Calu3 (cell line): ENCODE measurements around the gene GEMIN8. TPM values are rescaled to one million over a fixed set of nuclear protein-coding genes. Genes with fewer than 3 reads are reported as not detected.

Source experiments
- BruUV-seq: library from RNA; stranded (reverse); fragments of 400-500 nt; replicated peaks from 2 replicates; lab custom pipeline; 2021; lab: Mats Ljungman, UMichigan
- CTCF ChIA-PET: fragments of 300-600 bp; sonication (Branson Sonifier 250); formaldehyde crosslinking; loops from one replicate; lab custom pipeline; 2022; ENCODE audit warnings: antibody characterized with exemption; lab: Charles Lee
- DNase-seq: peaks from one replicate; pipeline ENCODE4 v3.0.0; 2022
- H3K27ac Mint-ChIP-seq: one replicate; pipeline ENCODE4 v1.8.0; 2022; ENCODE audit warnings: mixed read lengths; ENCODE audit not compliant: unreplicated experiment
- H3K27me3 Mint-ChIP-seq: one replicate; pipeline ENCODE4 v1.8.0; 2022; ENCODE audit warnings: mixed read lengths; ENCODE audit not compliant: unreplicated experiment
- H3K36me3 Mint-ChIP-seq: one replicate; pipeline ENCODE4 v1.8.0; 2022; ENCODE audit warnings: mild to moderate bottlenecking, moderate library complexity, mixed read lengths; ENCODE audit not compliant: insufficient read depth, unreplicated experiment
- H3K4me1 Mint-ChIP-seq: one replicate; pipeline ENCODE4 v1.8.0; 2022; ENCODE audit warnings: mild to moderate bottlenecking, low read depth, mixed read lengths; ENCODE audit not compliant: unreplicated experiment
- H3K4me3 Mint-ChIP-seq: one replicate; pipeline ENCODE4 v1.8.0; 2022; ENCODE audit warnings: mild to moderate bottlenecking, low read depth, moderate library complexity, mixed read lengths; ENCODE audit not compliant: unreplicated experiment
- H3K9me3 Mint-ChIP-seq: one replicate; pipeline ENCODE4 v1.8.0; 2022; ENCODE audit warnings: low read depth, mixed read lengths; ENCODE audit not compliant: unreplicated experiment
- CTCF ChIP-seq: fragments of 200-600 bp; IDR thresholded peaks from one replicate; pipeline ENCODE4 v1.8.0; 2022; ENCODE audit warnings: antibody characterized with exemption; ENCODE audit not compliant: unreplicated experiment
- intact Hi-C: fragments of 100-400 bp; cut with micrococcal nuclease; formaldehyde crosslinking; loops from one replicate; pipeline ENCODE4 v1.10.0; 2022; ENCODE audit not compliant: unreplicated experiment
- total RNA-seq: library from RNA; stranded (reverse); gene quantifications from 2 replicates; pipeline ENCODE4 v1.2.3, GENCODE V29; 2022

The GEMIN8 gene
- total RNA-seq, 1 experiment from 2014 or later: 21.7 TPM

GRCh38 chrX:14003028-14003427 lies 26.7 kb downstream of the GEMIN8 start:
- BruUV-seq: no TSS peak
- Mint-ChIP-seq H3K27me3 (no peaks in the 10 kb centered on the region), H3K4me1 (no peaks in the 10 kb centered on the region), H3K27ac (no peak overlapping the region), H3K4me3 (no peak overlapping the region), H3K36me3 (no peaks in the 10 kb centered on the region), H3K9me3 (no peaks in the 10 kb centered on the region)
- intact Hi-C loops: no loop called here
- CTCF ChIA-PET: no interaction called here
- no peak for TF ChIP-seq CTCF
- no peak for DNase-seq

DNA sequence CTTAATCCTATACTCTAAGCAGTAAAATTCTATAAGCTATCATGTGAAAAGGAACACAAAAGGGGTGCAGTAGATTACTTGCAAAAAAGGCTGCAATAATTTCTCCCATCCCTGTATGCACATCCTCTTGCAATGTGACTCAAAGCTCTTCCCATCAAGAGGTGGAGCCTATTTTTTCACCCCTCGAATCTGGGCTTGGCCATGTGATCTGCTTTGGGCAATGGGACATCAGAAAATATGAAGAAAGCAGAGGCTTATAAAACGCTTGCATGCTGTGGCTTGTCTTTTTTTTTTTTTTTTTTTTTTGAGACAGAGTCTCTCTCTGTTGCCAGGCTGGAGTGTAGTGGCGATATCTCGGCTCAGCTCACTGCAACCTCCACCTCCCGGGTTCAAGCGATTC lies 33.0 kb downstream of the GEMIN8 start:
- TF ChIP-seq CTCF: no peak
- H3K27ac Mint-ChIP-seq: no peak overlapping the region
- H3K4me1 Mint-ChIP-seq: no peaks in the 10 kb centered on the region
- no TSS peak for BruUV-seq
- intact Hi-C loops: no loop called here
- no peak for DNase-seq
- H3K4me3 Mint-ChIP-seq: no peak overlapping the region
- no peaks in the 10 kb centered on the region for H3K9me3 Mint-ChIP-seq
- H3K36me3 Mint-ChIP-seq: no peaks in the 10 kb centered on the region
- CTCF ChIA-PET: interaction anchor here (0.7 kb wide), 1 partner anchor 70 kb away, joined by 11 read pairs; no protein-coding TSS in a partner anchor
- no peaks in the 10 kb centered on the region for H3K27me3 Mint-ChIP-seq

DNA sequence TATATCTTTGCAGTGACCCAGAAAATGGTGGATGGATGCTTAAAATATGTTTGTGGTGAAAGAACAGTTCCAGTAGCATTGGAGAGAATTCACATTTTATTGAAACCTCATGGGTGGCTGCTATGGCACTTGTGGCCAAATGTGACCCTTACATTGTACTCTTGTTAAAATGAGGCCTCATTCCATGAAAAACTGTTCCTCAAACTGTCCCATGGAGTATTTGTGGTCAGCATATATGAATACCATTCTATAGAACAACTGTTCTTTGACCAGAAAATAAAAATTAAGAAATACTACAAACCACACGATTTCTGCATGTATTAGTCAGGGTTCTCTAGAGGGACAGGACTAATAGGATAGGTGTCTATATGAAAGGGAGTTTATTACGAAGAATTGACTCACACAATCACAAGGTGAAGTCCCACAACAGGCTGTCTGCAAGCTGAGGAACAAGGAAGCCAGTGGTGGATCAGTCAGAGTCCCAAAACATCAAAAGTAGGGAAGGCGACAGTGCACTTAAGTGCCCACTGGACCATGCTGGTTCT lies 35.1 kb downstream of the GEMIN8 start:
- no peaks in the 10 kb centered on the region for H3K4me1 Mint-ChIP-seq
- H3K4me3 Mint-ChIP-seq: no peak overlapping the region
- no TSS peak for BruUV-seq
- no peaks in the 10 kb centered on the region for H3K36me3 Mint-ChIP-seq
- CTCF ChIA-PET: no interaction called here
- H3K9me3 Mint-ChIP-seq: no peaks in the 10 kb centered on the region
- no peak for DNase-seq
- no peaks in the 10 kb centered on the region for H3K27me3 Mint-ChIP-seq
- TF ChIP-seq CTCF: no peak
- H3K27ac Mint-ChIP-seq: no peak overlapping the region
- intact Hi-C loops: no loop called here

DNA sequence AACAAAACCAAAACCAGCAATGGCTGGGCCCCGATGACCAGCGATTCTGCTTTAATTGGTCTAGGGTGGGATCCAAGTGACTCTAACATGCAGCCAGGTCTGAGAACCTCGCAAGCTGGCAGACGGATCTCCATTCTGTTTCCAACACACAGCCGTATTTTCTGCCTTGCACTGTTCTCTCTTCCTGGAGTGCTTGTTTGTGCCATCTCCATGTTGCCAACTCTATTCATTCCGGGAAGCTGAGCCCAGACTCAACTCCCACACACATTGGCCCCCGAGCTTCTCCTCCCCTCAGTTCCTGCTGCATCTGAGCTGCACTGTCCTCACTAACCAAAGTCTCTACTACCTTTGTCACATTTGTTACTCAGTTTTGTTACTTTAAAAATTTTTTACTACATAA lies 35.6 kb downstream of the GEMIN8 start:
- H3K4me1 Mint-ChIP-seq: no peaks in the 10 kb centered on the region
- H3K9me3 Mint-ChIP-seq: no peaks in the 10 kb centered on the region
- intact Hi-C loops: no loop called here
- no peak for TF ChIP-seq CTCF
- H3K27me3 Mint-ChIP-seq: no peaks in the 10 kb centered on the region
- H3K4me3 Mint-ChIP-seq: no peak overlapping the region
- H3K36me3 Mint-ChIP-seq: no peaks in the 10 kb centered on the region
- DNase-seq: no peak
- no TSS peak for BruUV-seq
- no peak overlapping the region for H3K27ac Mint-ChIP-seq
- CTCF ChIA-PET: no interaction called here
